Transverse colon (tissue), 4 donors: ENCODE results near the gene IL1B. TPM values are rescaled to one million over a fixed set of nuclear protein-coding genes. Genes with fewer than 3 reads are reported as not detected.
A peak's percentile ranks its signal among the peaks of the same experiment; 100 is the strongest.
"Not testable (repeated sequence)": the region's sequence is repeated elsewhere in the genome, so short reads cannot be mapped to it uniquely, and the experiment has no call there.

ENCODE experiments used
- DNase-seq: peaks from one replicate; pipeline ENCODE4 v3.0.0-alpha.2; 2019
- H3K27ac ChIP-seq, 4 donors: fragments of 200-600 bp; sonication (generic); 2 replicates each; pipeline ENCODE4 v1.5.1; 2016 to 2018; ENCODE audit warnings: inconsistent platforms in 4 of 4
- H3K27me3 ChIP-seq: fragments of 200-600 bp; sonication (generic); 2 replicates; pipeline ENCODE4 v1.5.1; 2017; ENCODE audit warnings: inconsistent platforms
- H3K36me3 ChIP-seq, 4 donors: fragments of 200-600 bp; sonication (generic); 2 replicates each; pipeline ENCODE4 v1.5.1; 2017 to 2019; ENCODE audit warnings: inconsistent platforms in 4 of 4
- H3K4me1 ChIP-seq, 4 donors: fragments of 200-600 bp; sonication (generic); 2 replicates each; pipeline ENCODE4 v1.5.1; 2017 to 2020; ENCODE audit warnings: inconsistent platforms in 4 of 4
- H3K4me3 ChIP-seq, 4 donors: fragments of 200-600 bp; sonication (generic); 1 replicate in 1 of 4; 2 replicates in 3 of 4; pipeline versions ENCODE4 v1.5.1 to v1.6.1; 2017 to 2019; ENCODE audit warnings: inconsistent platforms in 4 of 4
- H3K9me3 ChIP-seq, 2 donors: fragments of 200-600 bp; sonication (generic); 2 replicates each; pipeline ENCODE4 v1.5.1; 2017 to 2019; ENCODE audit warnings: inconsistent platforms in 2 of 2
- EP300 ChIP-seq: sonication (generic); formaldehyde crosslinking; IDR thresholded peaks from one replicate; pipeline ENCODE4 v1.6.1; 2017; ENCODE audit warnings: antibody characterized with exemption, low read depth
- POLR2A ChIP-seq: fragments of 450-650 bp; IDR thresholded peaks from one replicate; pipeline ENCODE4 v1.6.1; 2016; ENCODE audit warnings: antibody characterized with exemption, mild to moderate bottlenecking, moderate library complexity
- POLR2AphosphoS5 ChIP-seq, 3 donors: sonication (generic); formaldehyde crosslinking; IDR thresholded peaks; one replicate each; pipeline ENCODE4 v1.6.1; 2016; ENCODE audit warnings: antibody characterized with exemption in 3 of 3
- WGBS, 2 donors: methylation state at CpG; one replicate each; pipeline ENCODE4 v1.1.5; 2018; ENCODE audit warnings: low coverage in 1 of 2; 5-methylcytosine and 5-hydroxymethylcytosine counted together
- in situ Hi-C, 4 donors: fragments of 200-750 bp; cut with MboI; loops; one replicate each; pipeline versions ENCODE4 v1.15.0 to v1.15.1; 2017; ENCODE audit warnings: low sequenced_read_pairs in 3 of 4, low pct_ligation_motif_present in 1 of 4, low pct_unique_long_range_greater_than_20kb in 1 of 4
- intact Hi-C: fragments of 100-400 bp; cut with DNase I; formaldehyde crosslinking; loops from one replicate; pipeline ENCODE4 v1.15.1; 2023; ENCODE audit warnings: low total_unique reads
- total RNA-seq, 4 donors: library from RNA; depleted of rRNA; stranded (reverse); fragments of >200 nt; gene quantifications; one replicate each; pipeline ENCODE4 v1.1.0, GENCODE V29; 2016
- TF ChIP-seq, protein P1 (sequence below), 5 experiments: fragments of 200-600 bp in 3 of 5; fragments of 450-650 bp in 2 of 5; sonication (generic) in 3 of 5; IDR thresholded peaks; 1 replicate in 2 of 5; 2 replicates in 3 of 5; pipeline ENCODE4 v1.5.1; 2016 to 2017; ENCODE audit warnings: antibody characterized with exemption in 5 of 5, inconsistent platforms in 3 of 5, mild to moderate bottlenecking in 2 of 5, moderate library complexity in 1 of 5

The IL1B gene
- total RNA-seq, 4 donors from 2014 or later, result 1.9 to 7.1 (median 4.6) TPM; not detected in 1

GRCh38 chr2:112835061-112835501, 1.5 kb downstream of the IL1B start:
- H3K4me3 ChIP-seq, result no peak overlapping the region
- no peaks in the 10 kb centered on the region for H3K27me3 ChIP-seq
- H3K27ac ChIP-seq, result peak overlapping the region in 1 of 4 donors; percentile 41
- in situ Hi-C loops, result no loop called here
- DNase-seq, result no peak
- peaks cover 0 to 35% (median 12%) of the 10 kb centered on the region in 4 donors for H3K4me1 ChIP-seq
- intact Hi-C loops, result no loop called here
- no peaks in the 10 kb centered on the region for H3K36me3 ChIP-seq
- WGBS, 2 donors, result 83 to 91% methylated on average over 1 of the region's 1 CpG
- H3K9me3 ChIP-seq, result no peaks in the 10 kb centered on the region
- no peak for TF ChIP-seq POLR2AphosphoS5 (IDR thresholded peaks at IDR 0.05)
- no peak for TF ChIP-seq POLR2A
- no peak for TF ChIP-seq EP300
- TF ChIP-seq, protein P1, sequence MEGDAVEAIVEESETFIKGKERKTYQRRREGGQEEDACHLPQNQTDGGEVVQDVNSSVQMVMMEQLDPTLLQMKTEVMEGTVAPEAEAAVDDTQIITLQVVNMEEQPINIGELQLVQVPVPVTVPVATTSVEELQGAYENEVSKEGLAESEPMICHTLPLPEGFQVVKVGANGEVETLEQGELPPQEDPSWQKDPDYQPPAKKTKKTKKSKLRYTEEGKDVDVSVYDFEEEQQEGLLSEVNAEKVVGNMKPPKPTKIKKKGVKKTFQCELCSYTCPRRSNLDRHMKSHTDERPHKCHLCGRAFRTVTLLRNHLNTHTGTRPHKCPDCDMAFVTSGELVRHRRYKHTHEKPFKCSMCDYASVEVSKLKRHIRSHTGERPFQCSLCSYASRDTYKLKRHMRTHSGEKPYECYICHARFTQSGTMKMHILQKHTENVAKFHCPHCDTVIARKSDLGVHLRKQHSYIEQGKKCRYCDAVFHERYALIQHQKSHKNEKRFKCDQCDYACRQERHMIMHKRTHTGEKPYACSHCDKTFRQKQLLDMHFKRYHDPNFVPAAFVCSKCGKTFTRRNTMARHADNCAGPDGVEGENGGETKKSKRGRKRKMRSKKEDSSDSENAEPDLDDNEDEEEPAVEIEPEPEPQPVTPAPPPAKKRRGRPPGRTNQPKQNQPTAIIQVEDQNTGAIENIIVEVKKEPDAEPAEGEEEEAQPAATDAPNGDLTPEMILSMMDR (IDR thresholded peaks at IDR 0.05), result no peak

GRCh38 chr2:112834396-112835037, 2.1 kb downstream of the IL1B start:
- 29 to 78% methylated on average over 1 of the region's 1 CpG for WGBS, 2 donors
- Histone ChIP-seq H3K36me3 (no peaks in the 10 kb centered on the region), H3K4me3 (no peak overlapping the region), H3K4me1 (peaks cover 0 to 35% (median 12%) of the 10 kb centered on the region in 4 donors), H3K27ac (peak overlapping the region in 3 of 4 donors; percentile 36 to 45 (median 41)), H3K27me3 (no peaks in the 10 kb centered on the region), H3K9me3 (no peaks in the 10 kb centered on the region)
- intact Hi-C loops (no loop called here), in situ Hi-C loops (no loop called here)
- TF ChIP-seq, protein P1 (IDR thresholded peaks at IDR 0.05), result no peak
- TF ChIP-seq POLR2AphosphoS5 (IDR thresholded peaks at IDR 0.05), result peak in 1 of 3 donors; percentile 33
- DNase-seq, result peak; percentile 89

GRCh38 chr2:112833976-112834375, 2.6 kb downstream of the IL1B start:
- in situ Hi-C loops, result no loop called here
- Histone ChIP-seq H3K4me1 (peaks cover 0 to 35% (median 12%) of the 10 kb centered on the region in 4 donors), H3K27ac (peak overlapping the region in 3 of 4 donors; percentile 36 to 45 (median 41)), H3K27me3 (no peaks in the 10 kb centered on the region), H3K4me3 (no peak overlapping the region), H3K9me3 (no peaks in the 10 kb centered on the region), H3K36me3 (no peaks in the 10 kb centered on the region)
- intact Hi-C loops, result no loop called here
- no peak for DNase-seq
- TF ChIP-seq, protein P1 (IDR thresholded peaks at IDR 0.05), result no peak
- TF ChIP-seq POLR2A, result no peak
- TF ChIP-seq POLR2AphosphoS5 (IDR thresholded peaks at IDR 0.05), result no peak
- no peak for TF ChIP-seq EP300

DNA sequence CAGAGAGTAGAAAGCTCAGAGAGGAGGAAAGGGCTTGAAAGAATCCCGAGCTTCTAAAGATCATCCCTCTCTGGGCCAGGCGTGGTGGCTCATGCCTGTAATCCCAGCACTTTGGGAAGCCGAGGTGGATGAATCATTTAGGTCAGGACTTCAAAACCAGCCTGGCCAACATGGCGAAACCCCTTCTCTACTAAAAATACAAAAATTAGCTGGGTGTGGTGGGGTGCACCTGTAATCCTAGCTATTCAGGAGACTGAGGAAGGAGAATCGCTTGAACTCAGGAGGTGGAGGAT, 3.0 kb downstream of the IL1B start:
- Histone ChIP-seq H3K4me1 (peaks cover 0 to 35% (median 12%) of the 10 kb centered on the region in 4 donors), H3K27ac (peak overlapping the region in 2 of 4 donors; percentile 36 to 45)
- intact Hi-C loops, in situ Hi-C loops, H3K4me3 ChIP-seq, H3K27me3 ChIP-seq, H3K36me3 ChIP-seq, H3K9me3 ChIP-seq, DNase-seq: not testable (repeated sequence)
- 90% methylated on average over 5 of the region's 5 CpGs; no CpG with 5 or more reads in 1 of the 2 donors for WGBS, 2 donors
